Large intestine (tissue), 3 donors: ENCODE results near the gene CCM2L. TPM values are rescaled to one million over a fixed set of nuclear protein-coding genes. Genes with fewer than 3 reads are reported as not detected.
A peak's percentile ranks its signal among the peaks of the same experiment; 100 is the strongest.
"Not testable (repeated sequence)": the region's sequence is repeated elsewhere in the genome, so short reads cannot be mapped to it uniquely, and the experiment has no call there.

ENCODE experiments used
- DNase-seq, 2 donors: peaks; one replicate each; pipeline versions ENCODE4 v3.0.0 to v3.0.0-alpha.2; 2013
- H3K27ac ChIP-seq: one replicate; pipeline ENCODE4 v1.5.1; 2013; ENCODE audit warnings: low read length
- H3K27me3 ChIP-seq: 2 replicates; pipeline ENCODE4 v1.6.1; 2013; ENCODE audit warnings: low read length; ENCODE audit not compliant: control insufficient read depth, insufficient read depth
- H3K36me3 ChIP-seq: 2 replicates; pipeline ENCODE4 v1.6.1; 2013; ENCODE audit warnings: low read length; ENCODE audit not compliant: control insufficient read depth, insufficient read depth
- H3K4me1 ChIP-seq: one replicate; pipeline ENCODE4 v1.6.1; 2013; ENCODE audit warnings: low read length; ENCODE audit not compliant: control insufficient read depth, insufficient read depth
- H3K4me3 ChIP-seq: one replicate; pipeline ENCODE4 v1.5.1; 2013; ENCODE audit warnings: low read length
- H3K9me3 ChIP-seq: one replicate; pipeline ENCODE4 v1.6.1; 2013; ENCODE audit warnings: mild to moderate bottlenecking, low read depth, low read length, moderate library complexity; ENCODE audit not compliant: control insufficient read depth
- WGBS: methylation state at CpG from one replicate; pipeline ENCODE4 v1.1.5; 2013; ENCODE audit warnings: low lambda C conversion rate; ENCODE audit not compliant: insufficient coverage; 5-methylcytosine and 5-hydroxymethylcytosine counted together
- polyA plus RNA-seq: library from polyadenylated mRNA; unstranded; fragments of 120-200 nt; gene quantifications from one replicate; pipeline ENCODE4 v1.2.1, GENCODE V29; 2013

CCM2L gene
- polyA plus RNA-seq, 1 donor: 2.9 TPM

- H3K9me3 ChIP-seq: peaks cover 5% of the 10 kb centered on the region
- H3K4me3 ChIP-seq: no peak overlapping the region
- DNase-seq: no peak
- H3K36me3 ChIP-seq: no peaks in the 10 kb centered on the region
- H3K27ac ChIP-seq: no peak overlapping the region
- H3K4me1 ChIP-seq: peaks cover 6% of the 10 kb centered on the region
- WGBS: 60% methylated on average over 1 of the region's 12 CpGs
- peaks cover 31% of the 10 kb centered on the region for H3K27me3 ChIP-seq
These were observed 18.6 kb downstream of the CCM2L start for GRCh38 chr20:32028647-32029372.

- H3K36me3 ChIP-seq: no peaks in the 10 kb centered on the region
- no peak overlapping the region for H3K4me3 ChIP-seq
- DNase-seq: no peak
- no peak overlapping the region for H3K27ac ChIP-seq
- peaks cover 5% of the 10 kb centered on the region for H3K9me3 ChIP-seq
- peaks cover 38% of the 10 kb centered on the region for H3K27me3 ChIP-seq
- H3K4me1 ChIP-seq: peaks cover 6% of the 10 kb centered on the region
- no CpG with 5 or more reads among the region's 11 CpGs for WGBS
These were observed 19.3 kb downstream of the CCM2L start for GRCh38 chr20:32029561-32029960.

GRCh38 chr20:32031007-32031958, 21.0 kb downstream of the CCM2L start:
- no peak overlapping the region for H3K4me3 ChIP-seq
- WGBS: no CpG with 5 or more reads among the region's 59 CpGs
- H3K36me3 ChIP-seq: no peaks in the 10 kb centered on the region
- no peak overlapping the region for H3K27ac ChIP-seq
- H3K9me3 ChIP-seq: peaks cover 5% of the 10 kb centered on the region
- H3K27me3 ChIP-seq: peaks cover 50% of the 10 kb centered on the region
- DNase-seq: peak; percentile 60 to 75
- H3K4me1 ChIP-seq: peaks cover 6% of the 10 kb centered on the region

- no peak overlapping the region for H3K27ac ChIP-seq
- WGBS: 80% methylated on average over 1 of the region's 2 CpGs
- no peak for DNase-seq
- H3K4me1 ChIP-seq: peaks cover 6% of the 10 kb centered on the region
- no peaks in the 10 kb centered on the region for H3K36me3 ChIP-seq
- H3K27me3 ChIP-seq: peaks cover 58% of the 10 kb centered on the region
- no peak overlapping the region for H3K4me3 ChIP-seq
- H3K9me3 ChIP-seq: peaks cover 7% of the 10 kb centered on the region
These were observed 23.1 kb downstream of the CCM2L start for GRCh38 chr20:32033316-32033715.

GRCh38 chr20:32033721-32034120, 23.5 kb downstream of the CCM2L start:
- H3K4me3 ChIP-seq, H3K27ac ChIP-seq, H3K36me3 ChIP-seq, H3K4me1 ChIP-seq, DNase-seq, H3K9me3 ChIP-seq: not testable (repeated sequence)
- peaks cover 57% of the 10 kb centered on the region for H3K27me3 ChIP-seq
- WGBS: no CpG with 5 or more reads among the region's 3 CpGs

- H3K27me3 ChIP-seq: peaks cover 56% of the 10 kb centered on the region
- no peaks in the 10 kb centered on the region for H3K36me3 ChIP-seq
- WGBS: no CpG with 5 or more reads among the region's 9 CpGs
- peaks cover 6% of the 10 kb centered on the region for H3K4me1 ChIP-seq
- peaks cover 7% of the 10 kb centered on the region for H3K9me3 ChIP-seq
- DNase-seq: no peak
- H3K27ac ChIP-seq: no peak overlapping the region
- H3K4me3 ChIP-seq: no peak overlapping the region
These were observed 24.6 kb downstream of the CCM2L start for GRCh38 chr20:32034581-32035425.

GRCh38 chr20:32035426-32035779, 25.2 kb downstream of the CCM2L start:
- Histone ChIP-seq H3K4me3 (no peak overlapping the region), H3K36me3 (no peaks in the 10 kb centered on the region), H3K27me3 (peaks cover 56% of the 10 kb centered on the region), H3K4me1 (peaks cover 6% of the 10 kb centered on the region), H3K9me3 (peaks cover 7% of the 10 kb centered on the region), H3K27ac (no peak overlapping the region)
- 83% methylated on average over 1 of the region's 8 CpGs for WGBS
- DNase-seq: no peak

- DNase-seq: no peak
- H3K36me3 ChIP-seq: no peaks in the 10 kb centered on the region
- no peak overlapping the region for H3K4me3 ChIP-seq
- peaks cover 49% of the 10 kb centered on the region for H3K27me3 ChIP-seq
- H3K9me3 ChIP-seq: peaks cover 4% of the 10 kb centered on the region
- H3K27ac ChIP-seq: no peak overlapping the region
- H3K4me1 ChIP-seq: peaks cover 6% of the 10 kb centered on the region
- WGBS: 43% methylated on average over 2 of the region's 4 CpGs
These were observed 26.0 kb downstream of the CCM2L start for GRCh38 chr20:32036252-32036651.

GRCh38 chr20:32036716-32037485, 26.7 kb downstream of the CCM2L start:
- Histone ChIP-seq H3K4me1 (peaks cover 3% of the 10 kb centered on the region), H3K4me3 (no peak overlapping the region), H3K27me3 (peaks cover 43% of the 10 kb centered on the region), H3K9me3 (peaks cover 2% of the 10 kb centered on the region), H3K36me3 (no peaks in the 10 kb centered on the region), H3K27ac (no peak overlapping the region)
- 58% methylated on average over 2 of the region's 10 CpGs for WGBS
- no peak for DNase-seq
